Measurements from ENCODE around the gene CC2D1B. TPM values are rescaled to one million over a fixed set of nuclear protein-coding genes. Genes with fewer than 3 reads are reported as not detected.

Gene CC2D1B
- total RNA-seq, 2 donors from 2014 or later = 25.2 to 27.3 TPM

GRCh38 chr1:52348704-52349300 lies 17.2 kb downstream of the CC2D1B start:
- no peaks in the 10 kb centered on the region for H3K4me1 ChIP-seq
- peaks cover 3% of the 10 kb centered on the region for H3K36me3 ChIP-seq
- intact Hi-C loops (cut with DNase I) = no loop called here
- H3K9me3 ChIP-seq = no peaks in the 10 kb centered on the region
- no peak for TF ChIP-seq CTCF (IDR thresholded peaks at IDR 0.05)
- H3K27me3 ChIP-seq = no peaks in the 10 kb centered on the region
- H3K9ac ChIP-seq (ENCODE audit: low read depth in 2 of 2, low read length in 2 of 2) = no peak overlapping the region
- no peak overlapping the region for H3K27ac ChIP-seq
- no peak for DNase-seq
- no peak overlapping the region for H3K4me3 ChIP-seq

GRCh38 chr1:52346653-52347052 lies 19.4 kb downstream of the CC2D1B start:
- no peak for DNase-seq
- no peaks in the 10 kb centered on the region for H3K36me3 ChIP-seq

DNA sequence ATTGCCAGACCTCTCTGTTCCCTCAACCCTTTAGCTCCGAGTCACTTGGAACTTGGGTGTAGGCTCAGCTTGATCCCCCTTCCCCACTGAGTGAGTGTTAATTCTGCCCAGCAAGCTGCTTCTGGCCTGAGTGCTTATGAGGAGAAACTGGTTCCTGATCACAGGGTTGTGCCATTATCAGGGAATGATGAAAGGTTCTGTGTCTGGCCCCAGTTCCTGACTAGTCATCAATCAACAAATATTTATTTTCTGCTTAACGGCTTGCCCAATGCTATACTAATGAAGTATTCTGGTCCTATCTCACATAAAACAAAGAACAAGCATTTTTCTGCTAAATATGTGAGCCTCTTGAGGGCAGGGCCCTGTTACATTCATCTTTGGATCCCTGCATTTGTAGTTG lies 20.8 kb downstream of the CC2D1B start:
- H3K36me3 ChIP-seq = no peaks in the 10 kb centered on the region
- no peaks in the 10 kb centered on the region for H3K9me3 ChIP-seq
- intact Hi-C loops (cut with DNase I) = no loop called here
- TF ChIP-seq CTCF (IDR thresholded peaks at IDR 0.05) = no peak
- no peak overlapping the region for H3K9ac ChIP-seq (ENCODE audit: low read depth in 2 of 2, low read length in 2 of 2)
- H3K27ac ChIP-seq = no peak overlapping the region
- H3K4me3 ChIP-seq = no peak overlapping the region
- no peaks in the 10 kb centered on the region for H3K27me3 ChIP-seq
- no peak for DNase-seq
- no peaks in the 10 kb centered on the region for H3K4me1 ChIP-seq

More at GRCh38 chr1:52346653-52347052, 19.4 kb downstream of the CC2D1B start:
- intact Hi-C loops (cut with DNase I) = no loop called here
- Histone ChIP-seq H3K27ac (no peak overlapping the region), H3K9ac (ENCODE audit: low read depth in 2 of 2, low read length in 2 of 2) (no peak overlapping the region), H3K9me3 (no peaks in the 10 kb centered on the region), H3K27me3 (no peaks in the 10 kb centered on the region), H3K4me3 (no peak overlapping the region), H3K4me1 (no peaks in the 10 kb centered on the region)
- TF ChIP-seq CTCF (IDR thresholded peaks at IDR 0.05) = no peak

GRCh38 chr1:52343979-52344378 lies 22.0 kb downstream of the CC2D1B start:
- no peak overlapping the region for H3K9ac ChIP-seq (ENCODE audit: low read depth in 2 of 2, low read length in 2 of 2)
- intact Hi-C loops (cut with DNase I) = no loop called here

GRCh38 chr1:52341655-52342260 lies 24.2 kb downstream of the CC2D1B start:
- no peaks in the 10 kb centered on the region for H3K36me3 ChIP-seq
- intact Hi-C loops (cut with DNase I) = no loop called here
- no peak overlapping the region for H3K27ac ChIP-seq
- H3K4me1 ChIP-seq = no peaks in the 10 kb centered on the region
- H3K4me3 ChIP-seq = no peak overlapping the region
- no peak overlapping the region for H3K9ac ChIP-seq (ENCODE audit: low read depth in 2 of 2, low read length in 2 of 2)
- no peak for TF ChIP-seq CTCF (IDR thresholded peaks at IDR 0.05)
- no peaks in the 10 kb centered on the region for H3K9me3 ChIP-seq
- no peaks in the 10 kb centered on the region for H3K27me3 ChIP-seq
- DNase-seq = no peak

More at GRCh38 chr1:52343979-52344378, 22.0 kb downstream of the CC2D1B start:
- H3K27me3 ChIP-seq = no peaks in the 10 kb centered on the region
- no peaks in the 10 kb centered on the region for H3K36me3 ChIP-seq
- no peak overlapping the region for H3K4me3 ChIP-seq
- DNase-seq = no peak
- no peak overlapping the region for H3K27ac ChIP-seq
- no peak for TF ChIP-seq CTCF (IDR thresholded peaks at IDR 0.05)
- no peaks in the 10 kb centered on the region for H3K4me1 ChIP-seq
- H3K9me3 ChIP-seq = no peaks in the 10 kb centered on the region

All from colonic mucosa (tissue), 4 donors.